Neural crest cell (in vitro differentiated cells): Measurements from ENCODE around the gene TMBIM4. TPM values are rescaled to one million over a fixed set of nuclear protein-coding genes. Genes with fewer than 3 reads are reported as not detected.

Experiments
- DNase-seq: peaks from one replicate; pipeline ENCODE4 v3.0.0; 2021; ENCODE audit warnings: low read depth, mixed read lengths, low spot score
- H3K27ac Mint-ChIP-seq: one replicate; pipeline ENCODE4 v1.8.0; 2021; ENCODE audit warnings: mild to moderate bottlenecking, mixed read lengths; ENCODE audit not compliant: unreplicated experiment
- H3K27me3 Mint-ChIP-seq: 2 replicates; pipeline ENCODE4 v1.8.0; 2021; ENCODE audit warnings: low read depth, mild to moderate bottlenecking, mixed read lengths
- H3K36me3 Mint-ChIP-seq: 2 replicates; pipeline ENCODE4 v1.8.0; 2021; ENCODE audit warnings: low read depth, mild to moderate bottlenecking, mixed read lengths
- H3K4me1 Mint-ChIP-seq: 2 replicates; pipeline ENCODE4 v1.8.0; 2021; ENCODE audit warnings: mixed read lengths
- H3K4me3 Mint-ChIP-seq: one replicate; pipeline ENCODE4 v1.8.0; 2021; ENCODE audit warnings: mild to moderate bottlenecking, mixed read lengths
- H3K9me3 Mint-ChIP-seq: 2 replicates; pipeline ENCODE4 v1.8.0; 2021; ENCODE audit warnings: mixed read lengths
- total RNA-seq: library from RNA; stranded (reverse); gene quantifications from 2 replicates; pipeline ENCODE4 v1.2.1, GENCODE V29; 2021
- TF ChIP-seq, protein P1 (sequence below): fragments of 200-600 bp; sonication (generic); conservative IDR thresholded peaks from 2 replicates; pipeline ENCODE4 v1.5.0; 2021; ENCODE audit warnings: antibody characterized with exemption, mild to moderate bottlenecking

TMBIM4 gene
- total RNA-seq, 1 donor from 2014 or later, result 27.2 TPM

DNA sequence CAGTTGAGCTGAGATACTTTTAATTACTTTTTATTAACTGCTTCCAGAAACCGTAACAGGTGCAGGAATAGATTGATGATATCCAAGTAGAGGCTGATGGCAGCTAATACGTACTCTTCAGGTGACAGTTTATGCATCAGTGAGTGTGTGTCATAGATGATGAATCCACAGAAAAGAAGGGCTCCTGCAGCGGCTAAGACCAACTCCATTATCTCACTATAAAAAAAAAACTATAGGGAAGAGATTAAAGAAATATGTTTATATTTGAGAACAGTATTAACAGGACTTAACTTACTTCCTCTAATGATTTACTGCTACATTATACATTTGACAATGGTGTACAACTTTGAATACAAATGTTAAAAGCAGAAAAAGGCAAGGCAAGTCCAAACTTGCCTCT lies 31.9 kb downstream of the TMBIM4 start:
- no peak for DNase-seq
- no peaks in the 10 kb centered on the region for H3K27me3 Mint-ChIP-seq
- no peaks in the 10 kb centered on the region for H3K4me1 Mint-ChIP-seq
- H3K9me3 Mint-ChIP-seq, result peaks cover 21% of the 10 kb centered on the region
- TF ChIP-seq, protein P1, sequence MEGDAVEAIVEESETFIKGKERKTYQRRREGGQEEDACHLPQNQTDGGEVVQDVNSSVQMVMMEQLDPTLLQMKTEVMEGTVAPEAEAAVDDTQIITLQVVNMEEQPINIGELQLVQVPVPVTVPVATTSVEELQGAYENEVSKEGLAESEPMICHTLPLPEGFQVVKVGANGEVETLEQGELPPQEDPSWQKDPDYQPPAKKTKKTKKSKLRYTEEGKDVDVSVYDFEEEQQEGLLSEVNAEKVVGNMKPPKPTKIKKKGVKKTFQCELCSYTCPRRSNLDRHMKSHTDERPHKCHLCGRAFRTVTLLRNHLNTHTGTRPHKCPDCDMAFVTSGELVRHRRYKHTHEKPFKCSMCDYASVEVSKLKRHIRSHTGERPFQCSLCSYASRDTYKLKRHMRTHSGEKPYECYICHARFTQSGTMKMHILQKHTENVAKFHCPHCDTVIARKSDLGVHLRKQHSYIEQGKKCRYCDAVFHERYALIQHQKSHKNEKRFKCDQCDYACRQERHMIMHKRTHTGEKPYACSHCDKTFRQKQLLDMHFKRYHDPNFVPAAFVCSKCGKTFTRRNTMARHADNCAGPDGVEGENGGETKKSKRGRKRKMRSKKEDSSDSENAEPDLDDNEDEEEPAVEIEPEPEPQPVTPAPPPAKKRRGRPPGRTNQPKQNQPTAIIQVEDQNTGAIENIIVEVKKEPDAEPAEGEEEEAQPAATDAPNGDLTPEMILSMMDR, result no peak
- H3K27ac Mint-ChIP-seq, result no peak overlapping the region
- H3K4me3 Mint-ChIP-seq, result no peak overlapping the region
- H3K36me3 Mint-ChIP-seq, result peaks cover 45% of the 10 kb centered on the region

DNA sequence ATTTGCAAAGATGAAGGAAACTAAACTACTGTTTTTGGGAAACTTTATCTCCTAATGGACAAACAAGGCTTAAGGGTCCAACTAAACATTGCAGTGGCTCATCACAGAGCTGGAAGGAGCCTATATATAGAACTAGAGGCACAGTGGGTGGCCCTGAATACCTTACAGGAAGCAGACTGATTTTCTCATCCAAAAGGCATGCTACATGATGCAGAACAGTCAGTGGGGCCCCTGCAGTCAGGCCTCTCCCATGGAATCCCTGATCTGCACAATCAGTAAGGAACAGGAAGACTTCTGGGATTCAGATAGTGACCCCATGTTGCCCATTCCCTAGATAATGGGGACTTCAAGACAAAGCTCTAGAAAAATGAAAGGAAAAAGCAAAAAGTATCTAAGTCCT lies 37.4 kb downstream of the TMBIM4 start:
- Mint-ChIP-seq H3K9me3 (peaks cover 5% of the 10 kb centered on the region), H3K27ac (peak overlapping the region; percentile 35), H3K4me3 (peak overlapping the region; percentile 98), H3K27me3 (no peaks in the 10 kb centered on the region), H3K36me3 (peaks cover 33% of the 10 kb centered on the region), H3K4me1 (peaks cover 33% of the 10 kb centered on the region)
- DNase-seq, result no peak
- TF ChIP-seq, protein P1, result no peak

- Mint-ChIP-seq H3K36me3 (peaks cover 32% of the 10 kb centered on the region), H3K4me3 (peak overlapping the region; percentile 98), H3K9me3 (peaks cover 2% of the 10 kb centered on the region), H3K4me1 (peaks cover 33% of the 10 kb centered on the region), H3K27me3 (no peaks in the 10 kb centered on the region), H3K27ac (peak overlapping the region; percentile 97)
- no peak for DNase-seq
- TF ChIP-seq, protein P1, result no peak
Observed at GRCh38 chr12:66131067-66131688, 38.6 kb downstream of the TMBIM4 start.

DNA sequence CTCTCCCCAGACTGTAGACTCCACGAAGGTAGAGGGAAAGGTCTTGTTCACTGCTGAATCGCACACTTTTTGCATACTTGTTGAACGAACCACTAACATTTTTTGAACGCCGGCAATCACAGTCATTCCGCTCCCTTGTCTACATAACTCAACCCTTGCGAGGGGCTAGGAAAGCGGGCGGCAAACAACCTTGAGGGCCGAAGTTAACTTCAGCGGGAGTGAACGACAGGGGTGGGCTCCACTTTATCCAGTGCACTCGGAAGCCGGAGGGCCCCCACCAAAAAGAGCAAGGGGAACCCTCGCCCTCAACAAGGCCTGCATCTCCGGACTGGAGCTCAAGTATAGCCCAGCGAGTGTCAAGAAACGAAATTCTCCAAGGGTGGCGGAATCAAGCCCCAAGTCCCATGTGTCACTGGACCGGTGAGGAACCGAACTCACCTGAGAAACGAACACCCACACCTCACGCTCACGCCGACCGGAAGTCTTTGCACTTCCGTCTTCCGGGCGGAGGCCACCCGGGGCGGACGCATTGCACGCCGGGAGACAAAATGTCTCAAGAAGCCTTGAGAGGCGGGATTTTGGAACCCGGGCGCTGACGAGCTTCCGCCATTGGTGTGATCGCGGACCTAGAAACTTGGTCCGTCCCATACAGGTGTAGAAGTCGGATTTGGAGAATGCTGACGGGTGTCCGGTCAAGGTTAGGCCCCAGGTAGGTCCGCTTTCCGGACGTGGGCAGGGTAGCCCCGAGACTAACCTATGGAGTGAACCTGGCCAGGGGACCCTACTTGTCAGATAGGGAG lies 39.3 kb downstream of the TMBIM4 start, which contains the start of gene LLPH:
Gene LLPH, minus strand, starts transcription at position 484 of the 800 bp plus-strand sequence. CDS start 1,644 bp downstream, outside the sequence.
- peak; percentile 76 for DNase-seq
- peaks cover 33% of the 10 kb centered on the region for H3K4me1 Mint-ChIP-seq
- peaks cover 30% of the 10 kb centered on the region for H3K36me3 Mint-ChIP-seq
- peak within 1 kb of the TSS; percentile 97 for H3K27ac Mint-ChIP-seq
- H3K9me3 Mint-ChIP-seq, result no peaks in the 10 kb centered on the region
- no peaks in the 10 kb centered on the region for H3K27me3 Mint-ChIP-seq
- TF ChIP-seq, protein P1, result no peak
- peak within 1 kb of the TSS; percentile 98 for H3K4me3 Mint-ChIP-seq

DNA sequence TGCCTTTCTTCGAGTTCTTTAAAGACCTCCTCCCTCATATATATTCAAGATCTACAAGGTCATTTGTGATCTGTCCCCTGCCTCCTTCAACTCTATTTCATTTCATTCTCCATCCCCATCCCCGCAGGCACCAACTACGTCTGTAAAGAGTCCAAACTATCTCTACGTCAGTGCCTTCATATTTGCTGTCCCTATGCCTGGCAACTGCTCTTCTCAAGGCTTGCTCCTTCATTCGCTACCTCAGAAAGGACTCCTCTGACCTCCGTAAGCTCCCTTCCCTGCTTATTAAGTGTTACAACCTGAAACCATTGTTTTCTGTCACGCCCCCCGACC lies 39.9 kb downstream of the TMBIM4 start:
- H3K27me3 Mint-ChIP-seq, result no peaks in the 10 kb centered on the region
- H3K27ac Mint-ChIP-seq, result peak overlapping the region; percentile 55
- no peak for DNase-seq
- H3K4me3 Mint-ChIP-seq, result peak overlapping the region; percentile 98
- peaks cover 33% of the 10 kb centered on the region for H3K4me1 Mint-ChIP-seq
- TF ChIP-seq, protein P1, result no peak
- peaks cover 34% of the 10 kb centered on the region for H3K36me3 Mint-ChIP-seq
- H3K9me3 Mint-ChIP-seq, result no peaks in the 10 kb centered on the region
